ENCODE measurements around the gene HAUS7.

The HAUS7 gene

GRCh38 chrX:153475751-153476281, 5.4 kb upstream of the HAUS7 start:
- DNase-seq: no peak

GRCh38 chrX:153475271-153475670, 4.9 kb upstream of the HAUS7 start:
- DNase-seq: no peak

GRCh38 chrX:153474718-153475117, 4.3 kb upstream of the HAUS7 start:
- peak; percentile 21 to 32 for DNase-seq

GRCh38 chrX:153474266-153474665, 3.9 kb upstream of the HAUS7 start:
- no peak for DNase-seq

DNA sequence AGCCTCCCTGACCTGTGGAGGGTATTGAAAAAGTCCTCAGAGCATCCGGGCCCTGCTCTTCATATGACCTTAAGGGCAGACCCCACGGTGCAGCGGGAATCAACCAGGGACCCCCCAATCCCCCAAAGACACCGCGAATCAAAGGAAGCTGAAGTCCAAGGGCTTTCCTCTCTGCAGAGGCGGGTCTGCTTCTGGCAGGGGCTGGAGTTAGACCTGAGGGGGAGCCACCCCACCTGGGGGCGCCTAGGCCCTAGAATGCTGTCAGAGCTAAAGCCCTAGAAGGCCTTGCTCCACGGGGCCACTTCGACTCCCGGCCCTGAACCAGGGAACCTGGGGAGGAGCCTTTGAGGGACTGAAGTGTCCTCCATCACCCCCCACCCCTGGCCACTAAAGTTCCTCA, 2.8 kb upstream of the HAUS7 start:
- no peak for DNase-seq

- DNase-seq: no peak
Observed at GRCh38 chrX:153471663-153472280, 1.4 kb upstream of the HAUS7 start.

- peak; percentile 20 to 36 for DNase-seq
Observed at GRCh38 chrX:153469811-153470410, 465 bp downstream of the HAUS7 start.

DNA sequence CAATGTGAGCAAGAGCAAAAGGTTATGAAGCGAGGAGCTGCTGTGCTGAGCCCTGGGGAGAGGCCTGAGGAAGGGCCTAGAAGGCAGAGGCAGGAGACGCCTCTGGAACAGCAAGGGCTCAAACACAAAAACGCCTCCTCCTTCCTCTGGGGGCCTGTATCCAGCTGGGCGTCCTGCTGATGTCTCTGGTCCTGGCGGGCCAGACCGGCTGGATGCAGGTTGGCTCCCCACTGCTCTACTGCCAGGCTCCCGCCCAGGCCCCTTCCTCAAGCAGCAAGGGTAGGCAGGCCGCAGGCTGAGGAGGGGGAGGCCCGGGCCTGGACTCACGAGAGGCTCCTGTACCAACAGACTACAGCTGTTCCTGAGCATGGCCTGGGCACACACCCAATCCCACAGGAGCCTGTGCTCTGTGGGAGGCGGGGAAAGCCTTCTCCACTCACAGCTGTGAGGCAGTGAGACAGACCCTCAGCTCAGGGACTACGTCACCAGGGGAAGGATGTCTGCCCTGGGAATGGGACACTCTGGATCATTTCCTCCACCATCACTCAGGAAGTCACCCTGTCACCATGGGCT, 2.3 kb downstream of the HAUS7 start:
- DNase-seq: no peak

GRCh38 chrX:153465691-153466380, 4.5 kb downstream of the HAUS7 start:
- no peak for DNase-seq

DNA sequence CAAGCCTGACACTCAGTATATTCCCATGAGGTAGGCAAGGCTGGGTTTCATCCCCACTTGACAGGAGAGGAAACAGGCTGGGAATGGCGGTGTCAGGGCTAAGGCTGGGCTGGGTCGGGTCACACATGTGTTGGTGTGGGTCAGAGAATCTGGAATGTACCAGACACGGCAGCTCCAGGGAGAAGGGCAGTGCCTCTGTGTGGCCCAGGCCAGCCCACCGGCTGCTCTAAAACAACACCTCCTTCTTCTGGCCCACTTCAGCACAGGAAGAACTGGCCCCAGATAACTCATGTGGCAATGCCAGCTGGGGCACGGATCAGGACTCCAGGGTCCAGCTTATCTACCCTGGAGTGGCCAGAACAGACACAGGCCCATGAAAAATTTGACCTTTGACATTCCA, 6.3 kb downstream of the HAUS7 start:
- no peak for DNase-seq

GRCh38 chrX:153463556-153463955, 6.8 kb downstream of the HAUS7 start:
- no peak for DNase-seq

GRCh38 chrX:153463031-153463430, 7.3 kb downstream of the HAUS7 start:
- no peak for DNase-seq

DNA sequence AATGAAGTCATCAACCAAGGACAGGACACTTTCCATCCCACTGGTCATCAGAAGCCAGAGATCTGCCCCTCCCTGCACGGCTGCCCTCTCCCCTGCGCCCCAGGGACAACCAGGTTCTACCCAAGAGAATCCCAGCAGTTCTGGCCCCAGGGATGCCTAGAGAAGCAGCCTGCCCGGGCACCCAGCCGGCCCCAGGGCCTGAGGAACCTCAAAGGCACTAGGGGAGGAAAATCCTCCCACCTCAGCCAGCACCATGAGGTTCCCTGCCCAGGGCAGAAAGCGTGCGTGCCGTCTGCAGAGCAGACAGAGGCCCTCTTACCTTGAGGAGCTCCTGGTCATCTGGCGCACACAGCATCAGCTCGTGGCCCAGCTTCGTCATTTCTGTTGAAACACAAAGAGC, 8.1 kb downstream of the HAUS7 start:
- DNase-seq: no peak

- DNase-seq: peak; percentile 48 to 51
Observed at GRCh38 chrX:153460826-153461225, 9.6 kb downstream of the HAUS7 start.

- no peak for DNase-seq
Observed at GRCh38 chrX:153459986-153460385, 10.4 kb downstream of the HAUS7 start.

DNA sequence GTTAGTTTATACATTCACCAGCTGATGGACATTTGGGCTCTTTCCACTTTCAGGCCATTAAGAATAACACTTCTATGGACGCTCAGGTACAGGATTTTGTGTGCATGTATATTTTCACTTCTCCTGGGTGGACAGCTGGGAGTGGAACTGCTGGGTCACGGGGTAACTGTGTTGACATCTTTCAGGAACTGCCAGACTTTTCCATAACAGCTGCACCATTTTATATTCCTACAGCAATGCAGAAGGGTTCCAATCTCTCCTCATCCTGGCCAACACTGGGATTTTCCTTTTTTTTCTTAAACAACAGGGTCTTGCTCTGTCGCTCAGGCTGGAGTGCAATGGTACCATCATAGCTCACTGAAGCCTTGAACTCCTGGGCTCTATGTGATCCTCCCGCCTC, 11.9 kb downstream of the HAUS7 start:
- no peak for DNase-seq

- DNase-seq: no peak
Observed at GRCh38 chrX:153457827-153458466, 12.4 kb downstream of the HAUS7 start.

DNA sequence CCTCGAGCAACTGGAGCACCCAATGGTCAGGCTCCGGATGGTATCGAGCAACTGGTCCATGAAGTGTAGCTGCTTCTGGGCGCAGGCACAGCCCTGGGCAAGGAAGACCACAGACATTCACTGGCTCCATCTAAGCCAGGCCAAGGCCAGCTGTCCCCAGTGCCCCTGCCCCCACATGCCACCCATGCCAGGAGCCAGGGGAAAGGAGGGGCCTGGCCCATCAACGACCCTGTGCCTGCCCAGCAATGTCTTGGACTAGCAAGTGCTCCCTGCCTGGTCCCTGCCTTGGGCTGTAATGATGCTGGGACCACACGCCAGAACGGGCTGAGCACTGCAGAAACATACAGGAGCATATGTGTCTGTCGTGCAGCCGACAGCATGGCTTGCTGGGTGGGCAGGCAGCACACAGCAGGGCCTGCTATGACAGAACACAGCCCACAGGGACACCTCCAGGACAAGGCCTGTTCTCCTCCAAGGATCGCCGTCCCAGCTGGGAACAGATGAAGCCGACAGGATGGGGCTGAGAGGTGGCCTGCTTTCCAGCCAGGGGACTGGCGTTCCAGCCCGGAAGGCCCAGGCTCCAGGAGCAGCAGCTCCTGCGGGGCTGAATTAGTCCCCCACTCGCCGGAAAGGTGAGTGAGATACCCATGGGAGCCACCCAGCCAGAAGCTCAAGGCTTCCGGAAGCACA, 13.1 kb downstream of the HAUS7 start:
- no peak for DNase-seq

- no peak for DNase-seq
Observed at GRCh38 chrX:153456704-153457103, 13.7 kb downstream of the HAUS7 start.

DNA sequence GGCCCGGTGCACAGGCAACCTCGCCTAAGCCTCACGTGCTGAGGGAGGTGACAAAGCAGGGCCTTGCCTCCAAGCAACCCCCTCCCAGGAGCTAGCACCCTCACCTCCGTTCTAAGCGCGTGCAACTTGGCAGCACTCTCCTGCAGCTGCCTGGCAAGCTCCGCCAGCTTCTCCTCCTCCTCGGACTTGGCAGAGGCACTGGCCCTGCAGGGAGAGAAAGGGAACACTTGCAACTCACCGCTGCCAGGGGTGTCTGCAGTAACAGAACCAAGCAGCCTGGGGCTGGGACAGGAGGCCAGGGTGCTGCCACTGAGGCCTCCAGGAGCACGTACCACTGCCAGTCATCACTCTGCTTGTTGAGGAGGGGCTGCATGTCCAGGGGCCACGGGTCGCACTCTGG, 14.2 kb downstream of the HAUS7 start:
- DNase-seq: no peak

- DNase-seq: no peak
Observed at GRCh38 chrX:153455571-153455970, 14.8 kb downstream of the HAUS7 start.

GRCh38 chrX:153454901-153455550, 15.3 kb downstream of the HAUS7 start:
- DNase-seq: no peak

All from activated CD4-positive, alpha-beta T cell treated with anti-CD3 and anti-CD28 coated beads, Interleukin-2, amount 50 U/mL, for 48 hours (primary cell).